Hypothalamus (tissue), 51 donors: Measurements from ENCODE around the gene DSE.

Experiments used
- DNase-seq, 51 donors: peaks; one replicate each; lab custom pipeline; 2025; lab: John Stamatoyannopoulos, UW

DSE gene

GRCh38 chr6:116385459-116385802 is 14.7 kb downstream of the DSE start:
- no peak for DNase-seq

GRCh38 chr6:116385921-116386320 is 15.2 kb downstream of the DSE start:
- DNase-seq, result no peak

- no peak for DNase-seq
Observed at GRCh38 chr6:116386581-116387299, 16.0 kb downstream of the DSE start.

- DNase-seq, result no peak
Observed at GRCh38 chr6:116387374-116387773, 16.6 kb downstream of the DSE start.

GRCh38 chr6:116388924-116389323 is 18.2 kb downstream of the DSE start:
- DNase-seq, result no peak

- no peak for DNase-seq
Observed at GRCh38 chr6:116389357-116389756, 18.6 kb downstream of the DSE start.

GRCh38 chr6:116390581-116390980 is 19.8 kb downstream of the DSE start:
- no peak for DNase-seq

- DNase-seq, result no peak
Observed at GRCh38 chr6:116392132-116393013, 21.6 kb downstream of the DSE start.

- DNase-seq, result no peak
Observed at GRCh38 chr6:116393430-116393829, 22.7 kb downstream of the DSE start.

GRCh38 chr6:116395647-116396046 is 24.9 kb downstream of the DSE start:
- no peak for DNase-seq

GRCh38 chr6:116396441-116396840 is 25.7 kb downstream of the DSE start:
- no peak for DNase-seq

- DNase-seq, result no peak
Observed at GRCh38 chr6:116397914-116398313, 27.2 kb downstream of the DSE start.

- DNase-seq, result no peak
Observed at GRCh38 chr6:116398316-116399010, 27.7 kb downstream of the DSE start.

- DNase-seq, result no peak
Observed at GRCh38 chr6:116399287-116399686, 28.5 kb downstream of the DSE start.

GRCh38 chr6:116400328-116400727 is 29.6 kb downstream of the DSE start:
- DNase-seq, result no peak

- DNase-seq, result no peak
Observed at GRCh38 chr6:116402108-116402937, 31.6 kb downstream of the DSE start.

GRCh38 chr6:116403205-116403604 is 32.5 kb downstream of the DSE start:
- DNase-seq, result no peak

GRCh38 chr6:116404696-116405095 is 33.9 kb downstream of the DSE start:
- no peak for DNase-seq

- peak in 1 of 51 donors; percentile 63 for DNase-seq
Observed at GRCh38 chr6:116405138-116405537, 34.4 kb downstream of the DSE start.

GRCh38 chr6:116405652-116406356 is 35.1 kb downstream of the DSE start:
- DNase-seq, result no peak
